ENCODE measurements around the gene TINAG.

Gene TINAG, protein sequence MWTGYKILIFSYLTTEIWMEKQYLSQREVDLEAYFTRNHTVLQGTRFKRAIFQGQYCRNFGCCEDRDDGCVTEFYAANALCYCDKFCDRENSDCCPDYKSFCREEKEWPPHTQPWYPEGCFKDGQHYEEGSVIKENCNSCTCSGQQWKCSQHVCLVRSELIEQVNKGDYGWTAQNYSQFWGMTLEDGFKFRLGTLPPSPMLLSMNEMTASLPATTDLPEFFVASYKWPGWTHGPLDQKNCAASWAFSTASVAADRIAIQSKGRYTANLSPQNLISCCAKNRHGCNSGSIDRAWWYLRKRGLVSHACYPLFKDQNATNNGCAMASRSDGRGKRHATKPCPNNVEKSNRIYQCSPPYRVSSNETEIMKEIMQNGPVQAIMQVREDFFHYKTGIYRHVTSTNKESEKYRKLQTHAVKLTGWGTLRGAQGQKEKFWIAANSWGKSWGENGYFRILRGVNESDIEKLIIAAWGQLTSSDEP

GRCh38 chr6:54308289-54308985, at the start of gene TINAG:
Gene TINAG, plus strand, starts transcription at chr6:54308441. Its CDS starts 110 bp downstream, at chr6:54308551.
- no peak for DNase-seq

DNA sequence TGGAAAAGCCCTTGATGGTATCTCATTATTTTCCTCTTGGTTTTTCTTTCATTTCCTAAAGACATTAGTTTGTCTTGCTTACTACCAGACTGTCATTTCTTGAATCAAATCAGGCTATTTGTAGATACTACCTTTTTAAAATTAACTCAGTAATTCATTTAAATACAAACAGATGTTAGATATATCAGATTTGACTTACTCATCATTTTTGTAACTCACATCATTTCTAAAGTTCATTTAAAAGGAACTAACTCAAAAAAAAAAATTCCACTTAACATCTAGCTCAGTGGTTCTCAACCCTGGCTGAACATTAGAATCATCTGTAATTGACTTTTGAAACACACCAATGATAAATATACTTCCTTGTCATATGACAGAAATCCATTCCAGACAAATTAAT, 48.2 kb upstream of the TINAG start:
- no peak for DNase-seq

DNA sequence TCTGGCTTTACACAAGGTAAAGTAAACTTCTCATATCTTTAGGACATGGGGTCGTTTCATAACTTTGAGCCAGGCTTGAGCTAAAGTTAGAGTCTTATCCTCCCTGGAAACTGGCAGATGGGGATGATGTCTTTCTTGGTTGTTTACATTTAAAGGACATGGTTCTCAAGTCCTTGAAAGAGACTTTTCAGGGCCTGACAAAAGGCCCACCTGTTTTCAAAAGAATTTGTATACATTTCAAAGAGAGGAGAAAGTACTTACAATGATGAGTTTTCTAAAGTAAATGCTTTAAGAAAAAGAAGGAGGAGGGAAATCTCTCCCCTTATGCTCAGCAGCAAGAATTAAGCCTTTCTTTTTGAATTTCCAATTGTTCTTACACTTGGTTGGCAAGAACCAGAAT, 45.7 kb upstream of the TINAG start:
- no peak for DNase-seq

- no peak for DNase-seq
Measured at GRCh38 chr6:54262971-54263370, 45.3 kb upstream of the TINAG start.

DNA sequence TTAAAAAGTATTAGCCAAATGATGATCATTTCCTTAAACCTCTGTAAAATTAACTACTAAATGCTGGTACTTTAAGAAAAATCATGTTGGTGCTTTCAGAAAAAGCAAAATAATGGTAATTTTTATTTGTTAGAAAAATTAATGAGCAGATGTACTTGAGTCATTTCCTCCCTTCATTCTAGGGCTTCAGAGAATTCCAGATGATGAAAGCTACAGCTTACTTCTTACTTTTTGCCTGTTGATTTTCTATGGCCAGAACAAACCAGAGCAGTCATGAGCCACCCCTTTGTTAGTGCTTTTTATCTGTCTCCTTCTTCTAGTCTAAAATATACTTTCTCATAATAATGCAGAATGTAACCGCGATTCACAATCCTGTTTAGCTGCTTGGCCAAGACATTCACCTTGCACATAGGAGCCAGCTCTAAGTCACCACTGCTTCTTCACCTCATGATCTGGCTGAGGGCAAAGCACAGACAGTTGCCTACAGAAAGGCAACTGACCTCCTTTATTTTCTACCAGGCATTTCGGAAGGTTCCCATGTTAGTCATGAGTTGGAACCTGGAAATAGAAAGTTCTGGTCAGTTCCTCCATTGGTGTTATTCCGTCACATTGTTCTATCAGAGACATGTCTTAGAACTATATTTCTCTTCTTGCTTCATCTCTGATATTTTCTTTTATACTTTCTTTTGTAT, 43.5 kb upstream of the TINAG start:
- DNase-seq, result no peak

DNA sequence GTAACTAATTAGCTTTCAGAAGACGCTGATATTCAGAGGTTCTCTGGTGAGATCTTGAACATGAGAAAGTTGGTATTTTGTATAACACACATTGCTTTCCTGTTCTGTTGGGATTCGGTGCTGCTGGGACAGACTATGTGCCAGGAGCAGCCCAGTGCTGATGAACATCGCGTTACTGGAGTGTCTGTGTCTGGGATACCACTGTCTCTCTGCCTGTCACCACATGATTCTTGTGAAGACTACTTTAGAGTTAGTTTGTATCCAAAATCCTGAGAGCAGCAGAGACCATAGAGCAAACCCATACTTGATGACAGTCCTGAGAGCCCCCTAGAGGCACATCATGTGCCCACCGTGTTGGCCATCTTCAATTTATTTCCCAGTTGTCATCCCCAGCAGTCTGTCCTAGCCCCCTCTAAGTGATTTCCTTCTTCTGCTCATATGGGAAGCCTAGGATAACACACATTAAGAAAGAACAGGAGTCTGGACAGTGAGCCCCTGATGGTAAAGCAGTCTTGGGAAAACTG, 41.8 kb upstream of the TINAG start:
- DNase-seq, result no peak

DNA sequence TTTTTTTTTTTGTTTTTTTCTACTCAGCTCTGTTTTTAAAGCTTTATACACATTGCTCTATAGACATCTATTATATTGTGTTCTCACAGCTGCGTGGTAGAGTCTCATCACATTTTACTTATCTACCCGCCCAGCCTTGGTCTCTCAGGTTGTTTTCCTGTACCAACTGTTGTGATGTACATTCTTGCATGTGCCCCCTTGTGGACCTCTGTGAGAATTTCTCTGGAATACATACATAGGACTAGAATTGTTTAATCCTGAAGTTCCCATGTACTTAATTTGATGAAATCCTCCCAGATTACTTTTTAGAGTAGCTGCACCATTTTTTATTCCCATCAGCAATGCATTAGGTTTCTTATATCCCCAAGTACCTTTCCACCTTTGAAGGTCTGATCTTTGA, 40.4 kb upstream of the TINAG start:
- peak; percentile 34 for DNase-seq

- no peak for DNase-seq
Measured at GRCh38 chr6:54273214-54273820, 34.9 kb upstream of the TINAG start.

DNA sequence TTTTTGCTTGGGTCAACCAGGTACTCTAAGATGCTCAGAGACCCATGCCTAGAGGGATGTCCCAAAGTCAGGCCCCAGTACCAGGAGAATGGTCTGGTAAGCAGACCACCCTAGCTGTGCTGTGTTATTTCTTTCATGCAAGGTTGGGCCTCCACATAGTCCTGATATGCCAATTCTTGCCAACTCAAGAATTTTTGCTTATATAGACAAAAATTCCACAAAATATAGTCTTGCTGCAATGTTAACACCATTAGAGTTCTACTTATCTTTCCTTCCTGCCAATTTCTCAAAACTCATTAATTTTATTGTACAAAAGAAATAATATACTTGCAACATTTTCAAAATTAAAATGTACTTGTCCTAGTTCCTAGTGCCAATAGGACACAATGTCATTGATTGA, 33.9 kb upstream of the TINAG start:
- DNase-seq, result no peak

DNA sequence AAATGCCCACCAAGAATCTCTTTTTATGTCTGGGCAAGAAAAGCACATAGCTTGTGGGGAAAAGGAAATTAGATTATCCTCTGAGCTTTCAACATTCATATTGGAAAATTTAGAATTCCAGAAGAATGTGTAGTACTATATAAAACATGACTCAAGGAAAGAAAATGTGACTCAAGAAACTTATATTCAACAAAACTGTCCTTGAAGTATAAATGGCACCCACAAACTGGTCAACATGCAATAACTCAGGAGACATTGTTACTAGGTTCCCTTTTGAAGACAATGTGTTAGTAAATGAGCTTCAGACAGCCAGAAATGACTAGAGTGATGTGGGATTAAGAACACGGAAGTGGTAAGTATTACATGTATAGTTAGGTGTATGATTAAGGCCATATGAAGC, 26.1 kb upstream of the TINAG start:
- DNase-seq, result no peak

GRCh38 chr6:54284161-54284860, 23.9 kb upstream of the TINAG start:
- no peak for DNase-seq

- DNase-seq, result no peak
Measured at GRCh38 chr6:54285595-54285994, 22.6 kb upstream of the TINAG start.

GRCh38 chr6:54286141-54286540, 22.1 kb upstream of the TINAG start:
- no peak for DNase-seq

GRCh38 chr6:54288474-54288873, 19.8 kb upstream of the TINAG start:
- no peak for DNase-seq

GRCh38 chr6:54289426-54289825, 18.8 kb upstream of the TINAG start:
- DNase-seq, result no peak

DNA sequence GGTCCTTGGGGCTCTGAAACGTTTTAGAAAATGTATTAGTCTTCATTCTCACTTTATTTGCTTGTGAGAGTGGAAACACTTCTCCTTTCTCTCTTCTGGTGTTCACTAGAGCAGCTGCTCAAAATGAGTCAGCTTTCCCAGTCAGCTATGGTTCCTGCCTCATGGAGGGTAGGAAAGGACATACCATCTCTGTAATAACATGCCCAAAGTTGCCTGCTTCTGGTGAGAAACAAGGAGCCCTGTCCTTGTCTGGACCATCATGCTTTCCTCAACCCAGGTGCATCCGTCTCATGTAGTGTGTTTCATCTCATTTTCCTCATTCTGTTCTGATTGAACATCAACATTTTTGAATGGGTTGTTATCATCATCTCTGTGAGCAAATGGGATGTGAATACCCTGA, 17.1 kb upstream of the TINAG start:
- no peak for DNase-seq

GRCh38 chr6:54291738-54292137, 16.5 kb upstream of the TINAG start:
- DNase-seq, result no peak

DNA sequence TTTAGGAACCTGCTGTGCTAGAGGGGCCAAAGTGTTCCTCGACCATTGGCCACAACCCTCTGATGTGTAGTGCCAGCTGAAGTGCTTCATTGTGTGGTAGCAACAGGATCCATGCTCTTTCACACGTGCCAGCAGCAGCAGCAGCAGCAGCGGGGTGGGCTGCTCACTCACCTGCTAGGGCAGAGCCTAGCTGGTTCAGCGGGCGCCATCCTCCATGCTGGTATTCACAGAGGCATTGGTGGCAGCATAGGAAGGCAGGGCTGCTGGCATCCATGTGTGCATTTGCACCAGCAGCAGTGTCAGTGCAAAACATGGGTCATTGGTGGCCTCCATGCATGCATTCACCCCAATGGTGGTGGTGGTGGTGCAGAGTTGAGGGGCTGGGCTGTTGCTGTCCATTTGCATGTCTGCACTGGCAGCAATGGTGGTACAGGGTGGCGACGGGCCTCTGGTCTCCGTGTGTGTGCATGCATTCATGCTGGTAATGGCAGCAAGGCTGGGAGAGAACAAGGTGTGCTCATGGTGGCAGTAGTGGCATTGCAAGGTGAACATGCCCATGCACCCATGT, 13.2 kb upstream of the TINAG start:
- DNase-seq, result no peak

GRCh38 chr6:54299542-54300269, 8.5 kb upstream of the TINAG start:
- no peak for DNase-seq

GRCh38 chr6:54301770-54302169, 6.5 kb upstream of the TINAG start:
- no peak for DNase-seq

DNA sequence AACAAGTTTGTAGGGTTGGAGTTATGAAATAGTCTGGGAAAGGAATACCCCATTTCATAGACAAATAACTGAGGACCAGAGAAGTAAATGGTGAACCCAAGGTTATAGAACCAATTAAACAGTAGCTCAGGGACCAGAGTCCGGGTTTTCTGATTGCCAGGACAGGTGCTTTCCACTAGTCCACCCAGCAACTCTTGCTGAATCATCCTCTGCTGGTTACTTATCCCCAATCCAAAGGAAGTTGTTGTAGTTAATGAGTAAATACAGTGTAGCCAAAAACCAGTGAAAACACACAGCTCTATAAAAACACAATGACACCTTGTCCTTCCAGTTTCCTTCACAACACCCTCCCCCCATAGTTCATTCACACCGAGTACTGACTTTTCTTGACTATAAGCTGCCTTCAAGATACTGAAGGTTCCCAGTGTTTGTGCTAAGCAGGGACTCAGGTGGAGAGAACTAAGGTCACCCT, 766 bp upstream of the TINAG start:
- no peak for DNase-seq
